Fibroblast of the conjunctiva (primary cell): Measurements from ENCODE around the gene UNC45A.
"Not testable (repeated sequence)": the region's sequence is repeated elsewhere in the genome, so short reads cannot be mapped to it uniquely, and the experiment has no call there.

ENCODE experiments used
- DNase-seq: peaks from one replicate; pipeline ENCODE4 v3.0.0-alpha.2; 2010; ENCODE audit warnings: low read depth

The UNC45A gene

DNA sequence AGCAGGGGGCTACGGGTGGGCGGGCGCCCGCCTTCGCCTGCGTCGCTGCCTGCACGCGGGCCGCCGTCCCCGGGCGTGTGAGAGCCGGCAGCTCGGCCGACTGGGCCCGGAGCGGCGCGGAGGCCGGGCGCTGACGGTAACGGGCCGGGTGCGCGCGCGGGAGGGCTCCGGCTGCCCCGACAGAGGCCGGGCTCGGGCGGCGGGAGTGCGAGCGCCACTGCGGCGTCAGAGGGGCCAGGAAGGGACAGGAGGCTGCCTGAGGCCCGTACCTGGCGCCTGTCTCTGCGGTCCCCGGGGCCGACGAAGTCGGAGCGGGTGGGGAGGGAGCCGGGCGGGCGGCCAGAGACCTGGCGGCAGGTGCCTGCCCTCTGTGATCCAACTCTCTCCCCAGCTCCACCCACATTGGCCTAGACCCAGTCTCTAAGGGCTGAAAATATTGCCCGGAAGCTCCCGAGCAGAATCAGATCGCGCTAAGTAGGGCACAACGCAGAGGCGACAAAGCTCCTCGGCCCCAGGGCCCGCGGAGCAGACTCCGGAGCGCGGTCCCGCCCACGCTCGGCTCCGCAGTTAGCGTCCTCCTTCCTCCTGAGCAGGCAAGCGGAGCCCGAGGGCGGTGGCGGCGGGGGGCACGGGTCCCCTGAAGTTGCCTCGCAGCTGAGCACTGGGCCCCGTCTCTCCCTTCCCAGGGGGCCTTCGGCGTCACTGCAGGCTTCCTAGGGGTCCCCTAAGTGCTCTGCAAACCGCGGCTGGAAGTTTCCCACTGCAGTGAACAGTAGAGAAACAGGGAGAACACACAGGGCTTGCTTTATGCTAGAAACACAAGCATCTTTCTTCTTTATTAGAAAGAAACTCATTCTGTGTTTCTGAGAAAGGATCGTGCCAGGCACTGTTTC is 32.0 kb upstream of the UNC45A start, which contains the start of gene MAN2A2:
TSS of gene MAN2A2 (plus strand) at position 463 of the 893 bp plus-strand sequence. CDS start 906 bp downstream, outside the sequence.
- DNase-seq, result no peak

DNA sequence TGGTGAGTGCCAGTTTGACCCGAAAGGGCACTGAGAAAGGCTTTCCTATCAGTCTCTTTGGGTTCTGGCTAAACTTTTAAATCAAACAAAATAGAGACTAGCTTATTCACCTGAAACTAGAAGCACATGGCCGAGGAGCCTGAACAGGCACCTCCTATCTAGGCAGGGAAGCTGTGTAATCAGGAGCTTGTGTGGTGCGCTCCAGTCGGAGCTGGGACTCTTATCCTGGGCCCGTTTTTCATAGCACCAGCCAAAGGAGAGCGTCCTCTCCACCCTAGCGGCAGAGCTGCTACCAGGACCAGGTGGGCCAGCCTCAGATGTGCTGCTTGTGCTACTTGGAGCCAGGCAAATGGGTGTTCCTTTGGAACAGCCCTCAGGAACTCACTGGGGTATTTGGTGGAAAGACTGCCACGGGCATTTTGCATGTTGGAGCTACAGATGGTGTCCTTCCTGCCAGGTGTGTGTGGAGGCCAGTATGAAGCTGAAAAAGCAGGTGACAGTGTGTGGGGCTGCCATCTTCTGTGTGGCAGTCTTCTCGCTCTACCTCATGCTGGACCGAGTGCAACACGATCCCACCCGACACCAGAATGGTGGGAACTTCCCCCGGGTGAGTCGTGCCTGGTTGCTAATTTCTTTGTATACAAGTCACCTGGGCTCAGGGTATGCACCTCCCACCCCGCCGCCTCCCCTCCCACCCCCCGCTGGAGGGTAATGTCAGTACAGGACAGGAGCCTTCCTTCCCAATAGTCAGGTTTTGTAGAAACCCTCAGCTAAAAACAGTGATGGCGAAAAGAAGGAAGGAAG is 31.1 kb upstream of the UNC45A start:
- DNase-seq, result no peak

GRCh38 chr15:90904746-90905145 is 30.3 kb upstream of the UNC45A start:
- no peak for DNase-seq

DNA sequence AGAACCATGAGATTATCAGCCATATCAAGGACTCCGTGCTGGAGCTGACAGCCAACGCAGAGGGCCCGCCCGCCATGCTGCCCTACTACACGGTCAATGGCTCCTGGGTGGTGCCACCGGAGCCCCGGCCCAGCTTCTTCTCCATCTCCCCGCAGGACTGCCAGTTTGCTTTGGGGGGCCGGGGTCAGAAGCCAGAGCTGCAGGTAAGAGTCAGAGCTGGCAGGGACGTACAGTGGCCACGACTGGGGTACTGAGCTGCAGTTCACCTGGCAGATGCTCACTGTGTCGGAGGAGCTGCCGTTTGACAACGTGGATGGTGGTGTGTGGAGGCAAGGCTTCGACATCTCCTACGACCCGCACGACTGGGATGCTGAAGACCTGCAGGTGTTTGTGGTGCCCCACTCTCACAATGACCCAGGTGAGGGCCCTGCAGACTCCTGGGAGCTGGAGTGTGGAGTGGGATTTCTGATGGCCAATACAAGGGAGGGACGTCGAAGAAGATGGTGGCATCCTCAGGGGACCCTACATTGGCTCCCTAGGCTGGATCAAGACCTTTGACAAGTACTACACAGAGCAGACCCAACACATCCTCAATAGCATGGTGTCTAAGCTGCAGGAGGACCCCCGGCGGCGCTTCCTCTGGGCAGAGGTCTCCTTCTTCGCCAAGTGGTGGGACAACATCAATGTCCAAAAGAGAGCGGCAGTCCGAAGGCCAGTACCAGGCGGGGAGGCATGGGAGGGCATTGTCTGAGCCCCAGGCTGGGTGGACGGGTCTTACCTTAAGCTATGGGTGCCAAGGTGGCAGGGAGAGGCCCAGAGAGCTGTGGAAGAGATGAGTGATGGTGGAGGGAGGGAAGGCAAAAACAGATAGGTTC is 29.5 kb upstream of the UNC45A start:
- DNase-seq, result no peak

GRCh38 chr15:90906181-90906849 is 28.8 kb upstream of the UNC45A start:
- no peak for DNase-seq

DNA sequence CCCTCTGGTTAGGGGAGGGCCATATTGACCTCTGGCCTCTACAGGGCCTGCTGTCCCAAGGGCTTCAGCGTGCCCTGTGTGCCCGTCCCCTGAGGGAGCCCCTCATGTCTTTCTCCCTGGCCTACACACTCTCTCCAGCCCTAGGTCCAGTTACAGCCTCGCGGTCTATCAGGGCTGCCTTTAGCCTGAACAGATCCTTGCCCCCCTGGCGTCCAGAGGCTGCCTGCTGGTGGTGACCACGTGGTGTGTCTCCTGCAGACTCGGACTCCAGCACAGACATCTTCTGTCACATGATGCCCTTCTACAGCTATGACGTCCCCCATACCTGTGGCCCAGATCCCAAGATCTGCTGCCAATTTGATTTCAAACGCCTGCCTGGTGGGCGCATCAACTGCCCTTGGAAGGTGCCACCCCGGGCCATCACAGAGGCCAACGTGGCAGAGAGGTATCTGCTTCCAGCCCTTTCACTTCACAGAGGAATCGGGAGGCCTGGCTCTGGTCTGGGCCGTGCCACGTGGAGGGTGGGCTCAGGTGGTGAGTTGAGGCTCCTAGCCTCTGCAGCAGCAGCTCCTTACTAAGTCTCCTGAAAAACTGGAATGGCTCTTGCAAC is 27.9 kb upstream of the UNC45A start:
- DNase-seq, result no peak

GRCh38 chr15:90907838-90908507 is 27.1 kb upstream of the UNC45A start:
- no peak for DNase-seq

DNA sequence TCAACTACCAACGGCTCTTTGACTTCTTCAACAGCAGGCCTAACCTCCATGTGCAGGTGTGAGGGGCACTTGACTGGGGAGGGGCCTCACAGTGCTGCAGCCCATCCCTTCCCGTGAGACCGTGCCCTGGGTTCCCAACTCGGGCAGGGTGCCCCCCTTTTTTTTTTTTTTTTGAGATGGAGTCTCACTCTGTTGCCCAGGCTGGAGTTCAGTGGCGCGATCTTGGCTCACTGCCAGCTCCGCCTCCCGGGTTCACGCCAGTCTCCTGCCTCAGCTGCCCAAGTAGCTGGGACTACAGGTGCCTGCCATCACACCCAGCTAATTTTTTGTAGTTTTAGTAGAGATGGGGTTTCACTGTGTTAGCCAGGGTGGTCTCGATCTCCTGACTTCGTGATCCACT is 25.6 kb upstream of the UNC45A start:
- not testable (repeated sequence) for DNase-seq

- no peak for DNase-seq
These were observed 25.1 kb upstream of the UNC45A start for GRCh38 chr15:90909976-90910375.

GRCh38 chr15:90910441-90911301 is 24.4 kb upstream of the UNC45A start:
- no peak for DNase-seq

GRCh38 chr15:90911302-90911623 is 23.8 kb upstream of the UNC45A start:
- DNase-seq, result no peak

- DNase-seq, result no peak
These were observed 22.9 kb upstream of the UNC45A start for GRCh38 chr15:90911906-90912769.

DNA sequence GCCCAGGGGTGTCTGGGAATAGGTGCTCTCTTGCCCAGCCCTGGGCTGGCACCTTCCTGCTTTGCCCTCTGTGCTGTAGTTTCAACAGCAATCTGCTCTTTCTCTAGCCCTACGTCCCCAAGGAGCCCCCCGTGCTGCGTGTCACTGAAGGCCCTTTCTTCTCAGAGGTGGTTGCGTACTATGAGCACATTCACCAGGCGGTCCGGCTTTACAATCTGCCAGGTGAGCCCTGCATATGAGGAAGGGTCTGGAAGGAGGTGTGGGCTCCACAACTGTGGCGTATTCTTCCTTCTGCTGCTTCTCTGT is 22.4 kb upstream of the UNC45A start:
- no peak for DNase-seq

DNA sequence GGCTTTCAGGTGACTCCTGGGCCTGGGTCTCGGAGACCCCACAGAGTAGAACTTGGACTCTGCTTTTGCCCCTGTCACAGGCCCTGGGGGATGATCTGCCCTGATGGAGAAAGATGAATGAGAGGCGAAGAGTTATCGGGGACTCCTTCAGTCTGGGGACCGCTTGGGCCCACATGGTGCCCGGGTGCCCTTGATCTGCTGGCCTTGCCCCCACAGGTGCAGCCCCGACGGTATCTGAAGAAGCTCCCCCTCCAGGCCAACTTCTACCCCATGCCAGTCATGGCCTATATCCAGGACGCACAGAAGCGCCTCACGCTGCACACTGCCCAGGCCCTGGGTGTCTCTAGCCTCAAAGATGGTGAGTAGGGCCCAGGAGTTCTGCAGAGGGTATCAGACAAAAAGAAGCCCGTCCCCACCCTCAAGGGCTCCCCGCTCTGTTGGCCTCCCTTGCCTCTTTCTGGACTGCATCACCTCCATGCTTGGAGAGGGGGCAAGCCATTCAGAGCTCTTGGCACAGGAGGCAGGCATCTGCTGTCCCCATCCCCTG is 21.6 kb upstream of the UNC45A start:
- no peak for DNase-seq

DNA sequence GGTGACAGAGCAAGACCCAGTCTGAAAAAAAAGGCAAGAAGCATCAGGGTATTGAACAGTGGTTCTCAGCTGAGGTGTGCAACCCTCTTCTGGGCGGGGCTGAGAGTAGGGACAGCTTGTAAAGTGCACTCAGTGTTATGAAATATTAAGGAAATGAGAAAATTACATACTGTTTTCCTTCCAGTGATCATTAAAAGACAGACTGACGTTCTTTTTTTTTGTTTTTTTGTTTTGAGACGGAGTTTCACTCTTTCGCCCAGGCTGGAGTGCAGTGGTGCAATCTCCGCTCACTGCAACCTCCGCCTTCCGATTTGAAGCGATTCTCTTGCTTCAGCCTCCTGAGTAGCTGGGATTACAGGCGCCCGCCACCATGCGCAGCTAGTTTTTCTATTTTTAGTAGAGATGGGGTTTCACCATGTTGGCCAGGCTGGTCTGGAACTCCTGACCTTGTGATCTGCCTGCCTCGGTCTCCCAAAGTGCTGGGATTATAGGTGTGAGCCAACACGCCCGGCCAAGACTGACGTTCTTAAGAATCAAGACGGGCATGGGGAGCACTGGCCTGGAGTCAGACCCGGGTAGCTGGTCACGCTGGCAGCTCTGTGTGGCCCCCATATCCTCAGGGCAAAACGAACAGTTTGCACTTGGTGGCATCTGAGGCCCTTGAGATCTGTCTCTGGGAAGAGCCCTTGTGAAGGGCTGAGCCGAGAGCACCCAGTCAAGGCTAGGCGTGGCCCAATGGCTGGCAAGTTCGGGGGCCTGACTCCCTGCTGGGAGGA is 20.6 kb upstream of the UNC45A start:
- DNase-seq, result no peak

- no peak for DNase-seq
These were observed 19.8 kb upstream of the UNC45A start for GRCh38 chr15:90915216-90915807.

GRCh38 chr15:90915808-90916440 is 19.2 kb upstream of the UNC45A start:
- DNase-seq, result no peak
